HL-60 (cell line): ENCODE measurements around the gene LAMC1.

Source experiments
- GABPA ChIP-seq: IDR thresholded peaks from 2 replicates; pipeline ENCODE4 v1.6.1; 2012; ENCODE audit warnings: low read depth
- POLR2AphosphoS5 ChIP-seq: IDR thresholded peaks from 2 replicates; pipeline ENCODE4 v1.6.1; 2012; ENCODE audit warnings: low read depth
- TF ChIP-seq, protein P1 (sequence below): IDR thresholded peaks from one replicate; pipeline ENCODE4 v1.5.1; 2011; ENCODE audit warnings: low read length, control low read depth, inconsistent platforms; ENCODE audit not compliant: insufficient read depth

DNA sequence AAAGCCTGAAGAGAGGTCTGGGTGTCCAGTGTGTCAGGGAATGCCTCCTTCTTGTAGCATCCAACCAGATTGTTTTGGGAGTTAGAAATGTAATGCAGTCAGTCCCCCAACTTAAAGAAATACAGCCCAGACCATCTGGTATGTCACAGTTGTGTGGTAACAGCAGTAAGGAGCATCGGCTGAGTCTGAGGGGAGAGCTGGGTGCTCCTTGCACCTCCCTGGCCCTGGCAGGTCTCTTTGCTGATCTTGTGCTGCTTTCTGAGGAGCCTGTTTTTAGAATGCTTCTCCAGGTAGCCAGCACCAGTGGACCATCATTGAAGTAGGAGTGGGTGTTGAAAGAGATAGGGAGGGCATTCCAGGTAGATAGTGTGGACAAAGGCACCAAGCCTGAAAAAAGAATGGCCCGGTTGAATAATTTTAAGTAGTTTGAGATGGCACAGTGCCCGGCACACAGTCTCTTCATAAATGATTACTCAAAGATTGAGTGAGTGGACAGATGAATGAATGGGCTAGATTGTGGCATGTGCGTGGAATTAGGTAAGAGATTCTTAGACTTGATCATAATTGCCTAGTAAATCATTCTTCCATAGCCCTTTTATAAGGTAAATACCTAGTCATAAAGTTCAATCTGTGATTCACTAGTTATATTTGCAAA, 46.5 kb downstream of the LAMC1 start:
- TF ChIP-seq, protein P1, sequence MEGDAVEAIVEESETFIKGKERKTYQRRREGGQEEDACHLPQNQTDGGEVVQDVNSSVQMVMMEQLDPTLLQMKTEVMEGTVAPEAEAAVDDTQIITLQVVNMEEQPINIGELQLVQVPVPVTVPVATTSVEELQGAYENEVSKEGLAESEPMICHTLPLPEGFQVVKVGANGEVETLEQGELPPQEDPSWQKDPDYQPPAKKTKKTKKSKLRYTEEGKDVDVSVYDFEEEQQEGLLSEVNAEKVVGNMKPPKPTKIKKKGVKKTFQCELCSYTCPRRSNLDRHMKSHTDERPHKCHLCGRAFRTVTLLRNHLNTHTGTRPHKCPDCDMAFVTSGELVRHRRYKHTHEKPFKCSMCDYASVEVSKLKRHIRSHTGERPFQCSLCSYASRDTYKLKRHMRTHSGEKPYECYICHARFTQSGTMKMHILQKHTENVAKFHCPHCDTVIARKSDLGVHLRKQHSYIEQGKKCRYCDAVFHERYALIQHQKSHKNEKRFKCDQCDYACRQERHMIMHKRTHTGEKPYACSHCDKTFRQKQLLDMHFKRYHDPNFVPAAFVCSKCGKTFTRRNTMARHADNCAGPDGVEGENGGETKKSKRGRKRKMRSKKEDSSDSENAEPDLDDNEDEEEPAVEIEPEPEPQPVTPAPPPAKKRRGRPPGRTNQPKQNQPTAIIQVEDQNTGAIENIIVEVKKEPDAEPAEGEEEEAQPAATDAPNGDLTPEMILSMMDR = no peak
- TF ChIP-seq POLR2AphosphoS5 (no peak), GABPA (no peak)
